Stimulated activated CD4-positive, alpha-beta T cell treated with anti-CD3 and anti-CD28 coated beads, Interleukin-4, amount 100 ng/mL, for 24 hours (primary cell): ENCODE results near the gene CEACAM5.
A peak's percentile ranks its signal among the peaks of the same experiment; 100 is the strongest.
"Not testable (repeated sequence)": the region's sequence is repeated elsewhere in the genome, so short reads cannot be mapped to it uniquely, and the experiment has no call there.

ENCODE experiments used
- DNase-seq: peaks from one replicate; pipeline ENCODE4 v3.0.0-alpha.2; 2020

CEACAM5 gene

DNA sequence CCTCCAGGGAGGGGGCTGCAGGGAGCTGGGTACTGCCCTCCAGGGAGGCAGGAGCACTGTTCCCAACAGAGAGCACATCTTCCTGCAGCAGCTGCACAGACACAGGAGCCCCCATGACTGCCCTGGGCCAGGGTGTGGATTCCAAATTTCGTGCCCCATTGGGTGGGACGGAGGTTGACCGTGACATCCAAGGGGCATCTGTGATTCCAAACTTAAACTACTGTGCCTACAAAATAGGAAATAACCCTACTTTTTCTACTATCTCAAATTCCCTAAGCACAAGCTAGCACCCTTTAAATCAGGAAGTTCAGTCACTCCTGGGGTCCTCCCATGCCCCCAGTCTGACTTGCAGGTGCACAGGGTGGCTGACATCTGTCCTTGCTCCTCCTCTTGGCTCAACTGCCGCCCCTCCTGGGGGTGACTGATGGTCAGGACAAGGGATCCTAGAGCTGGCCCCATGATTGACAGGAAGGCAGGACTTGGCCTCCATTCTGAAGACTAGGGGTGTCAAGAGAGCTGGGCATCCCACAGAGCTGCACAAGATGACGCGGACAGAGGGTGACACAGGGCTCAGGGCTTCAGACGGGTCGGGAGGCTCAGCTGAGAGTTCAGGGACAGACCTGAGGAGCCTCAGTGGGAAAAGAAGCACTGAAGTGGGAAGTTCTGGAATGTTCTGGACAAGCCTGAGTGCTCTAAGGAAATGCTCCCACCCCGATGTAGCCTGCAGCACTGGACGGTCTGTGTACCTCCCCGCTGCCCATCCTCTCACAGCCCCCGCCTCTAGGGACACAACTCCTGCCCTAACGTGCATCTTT, 7.8 kb upstream of the CEACAM5 start:
- DNase-seq, result no peak

DNA sequence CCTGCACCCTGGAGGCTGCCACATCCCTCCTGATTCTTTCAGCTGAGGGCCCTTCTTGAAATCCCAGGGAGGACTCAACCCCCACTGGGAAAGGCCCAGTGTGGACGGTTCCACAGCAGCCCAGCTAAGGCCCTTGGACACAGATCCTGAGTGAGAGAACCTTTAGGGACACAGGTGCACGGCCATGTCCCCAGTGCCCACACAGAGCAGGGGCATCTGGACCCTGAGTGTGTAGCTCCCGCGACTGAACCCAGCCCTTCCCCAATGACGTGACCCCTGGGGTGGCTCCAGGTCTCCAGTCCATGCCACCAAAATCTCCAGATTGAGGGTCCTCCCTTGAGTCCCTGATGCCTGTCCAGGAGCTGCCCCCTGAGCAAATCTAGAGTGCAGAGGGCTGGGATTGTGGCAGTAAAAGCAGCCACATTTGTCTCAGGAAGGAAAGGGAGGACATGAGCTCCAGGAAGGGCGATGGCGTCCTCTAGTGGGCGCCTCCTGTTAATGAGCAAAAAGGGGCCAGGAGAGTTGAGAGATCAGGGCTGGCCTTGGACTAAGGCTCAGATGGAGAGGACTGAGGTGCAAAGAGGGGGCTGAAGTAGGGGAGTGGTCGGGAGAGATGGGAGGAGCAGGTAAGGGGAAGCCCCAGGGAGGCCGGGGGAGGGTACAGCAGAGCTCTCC, 6.9 kb upstream of the CEACAM5 start:
- no peak for DNase-seq

DNA sequence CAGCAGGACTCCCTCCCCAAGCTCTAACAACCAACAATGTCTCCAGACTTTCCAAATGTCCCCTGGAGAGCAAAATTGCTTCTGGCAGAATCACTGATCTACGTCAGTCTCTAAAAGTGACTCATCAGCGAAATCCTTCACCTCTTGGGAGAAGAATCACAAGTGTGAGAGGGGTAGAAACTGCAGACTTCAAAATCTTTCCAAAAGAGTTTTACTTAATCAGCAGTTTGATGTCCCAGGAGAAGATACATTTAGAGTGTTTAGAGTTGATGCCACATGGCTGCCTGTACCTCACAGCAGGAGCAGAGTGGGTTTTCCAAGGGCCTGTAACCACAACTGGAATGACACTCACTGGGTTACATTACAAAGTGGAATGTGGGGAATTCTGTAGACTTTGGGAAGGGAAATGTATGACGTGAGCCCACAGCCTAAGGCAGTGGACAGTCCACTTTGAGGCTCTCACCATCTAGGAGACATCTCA, 6.2 kb upstream of the CEACAM5 start:
- DNase-seq, result no peak

DNA sequence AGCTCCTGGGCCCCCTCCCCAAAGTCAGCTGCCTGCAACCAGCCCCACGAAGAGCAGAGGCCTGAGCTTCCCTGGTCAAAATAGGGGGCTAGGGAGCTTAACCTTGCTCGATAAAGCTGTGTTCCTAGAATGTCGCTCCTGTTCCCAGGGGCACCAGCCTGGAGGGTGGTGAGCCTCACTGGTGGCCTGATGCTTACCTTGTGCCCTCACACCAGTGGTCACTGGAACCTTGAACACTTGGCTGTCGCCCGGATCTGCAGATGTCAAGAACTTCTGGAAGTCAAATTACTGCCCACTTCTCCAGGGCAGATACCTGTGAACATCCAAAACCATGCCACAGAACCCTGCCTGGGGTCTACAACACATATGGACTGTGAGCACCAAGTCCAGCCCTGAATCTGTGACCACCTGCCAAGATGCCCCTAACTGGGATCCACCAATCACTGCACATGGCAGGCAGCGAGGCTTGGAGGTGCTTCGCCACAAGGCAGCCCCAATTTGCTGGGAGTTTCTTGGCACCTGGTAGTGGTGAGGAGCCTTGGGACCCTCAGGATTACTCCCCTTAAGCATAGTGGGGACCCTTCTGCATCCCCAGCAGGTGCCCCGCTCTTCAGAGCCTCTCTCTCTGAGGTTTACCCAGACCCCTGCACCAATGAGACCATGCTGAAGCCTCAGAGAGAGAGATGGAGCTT, 4.7 kb upstream of the CEACAM5 start:
- DNase-seq, result no peak

DNA sequence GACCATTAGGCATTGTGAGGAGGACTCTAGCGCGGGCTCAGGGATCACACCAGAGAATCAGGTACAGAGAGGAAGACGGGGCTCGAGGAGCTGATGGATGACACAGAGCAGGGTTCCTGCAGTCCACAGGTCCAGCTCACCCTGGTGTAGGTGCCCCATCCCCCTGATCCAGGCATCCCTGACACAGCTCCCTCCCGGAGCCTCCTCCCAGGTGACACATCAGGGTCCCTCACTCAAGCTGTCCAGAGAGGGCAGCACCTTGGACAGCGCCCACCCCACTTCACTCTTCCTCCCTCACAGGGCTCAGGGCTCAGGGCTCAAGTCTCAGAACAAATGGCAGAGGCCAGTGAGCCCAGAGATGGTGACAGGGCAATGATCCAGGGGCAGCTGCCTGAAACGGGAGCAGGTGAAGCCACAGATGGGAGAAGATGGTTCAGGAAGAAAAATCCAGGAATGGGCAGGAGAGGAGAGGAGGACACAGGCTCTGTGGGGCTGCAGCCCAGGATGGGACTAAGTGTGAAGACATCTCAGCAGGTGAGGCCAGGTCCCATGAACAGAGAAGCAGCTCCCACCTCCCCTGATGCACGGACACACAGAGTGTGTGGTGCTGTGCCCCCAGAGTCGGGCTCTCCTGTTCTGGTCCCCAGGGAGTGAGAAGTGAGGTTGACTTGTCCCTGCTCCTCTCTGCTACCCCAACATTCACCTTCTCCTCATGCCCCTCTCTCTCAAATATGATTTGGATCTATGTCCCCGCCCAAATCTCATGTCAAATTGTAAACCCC, 2.8 kb upstream of the CEACAM5 start:
- DNase-seq, result peak; percentile 12

DNA sequence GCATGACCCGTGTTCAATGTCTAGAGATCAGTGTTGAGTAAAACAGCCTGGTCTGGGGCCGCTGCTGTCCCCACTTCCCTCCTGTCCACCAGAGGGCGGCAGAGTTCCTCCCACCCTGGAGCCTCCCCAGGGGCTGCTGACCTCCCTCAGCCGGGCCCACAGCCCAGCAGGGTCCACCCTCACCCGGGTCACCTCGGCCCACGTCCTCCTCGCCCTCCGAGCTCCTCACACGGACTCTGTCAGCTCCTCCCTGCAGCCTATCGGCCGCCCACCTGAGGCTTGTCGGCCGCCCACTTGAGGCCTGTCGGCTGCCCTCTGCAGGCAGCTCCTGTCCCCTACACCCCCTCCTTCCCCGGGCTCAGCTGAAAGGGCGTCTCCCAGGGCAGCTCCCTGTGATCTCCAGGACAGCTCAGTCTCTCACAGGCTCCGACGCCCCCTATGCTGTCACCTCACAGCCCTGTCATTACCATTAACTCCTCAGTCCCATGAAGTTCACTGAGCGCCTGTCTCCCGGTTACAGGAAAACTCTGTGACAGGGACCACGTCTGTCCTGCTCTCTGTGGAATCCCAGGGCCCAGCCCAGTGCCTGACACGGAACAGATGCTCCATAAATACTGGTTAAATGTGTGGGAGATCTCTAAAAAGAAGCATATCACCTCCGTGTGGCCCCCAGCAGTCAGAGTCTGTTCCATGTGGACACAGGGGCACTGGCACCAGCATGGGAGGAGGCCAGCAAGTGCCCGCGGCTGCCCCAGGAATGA, 1.5 kb upstream of the CEACAM5 start:
- DNase-seq, result peak; percentile 69

DNA sequence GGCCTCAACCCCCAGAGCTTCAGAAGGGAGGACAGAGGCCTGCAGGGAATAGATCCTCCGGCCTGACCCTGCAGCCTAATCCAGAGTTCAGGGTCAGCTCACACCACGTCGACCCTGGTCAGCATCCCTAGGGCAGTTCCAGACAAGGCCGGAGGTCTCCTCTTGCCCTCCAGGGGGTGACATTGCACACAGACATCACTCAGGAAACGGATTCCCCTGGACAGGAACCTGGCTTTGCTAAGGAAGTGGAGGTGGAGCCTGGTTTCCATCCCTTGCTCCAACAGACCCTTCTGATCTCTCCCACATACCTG, 969 bp upstream of the CEACAM5 start:
- no peak for DNase-seq

DNA sequence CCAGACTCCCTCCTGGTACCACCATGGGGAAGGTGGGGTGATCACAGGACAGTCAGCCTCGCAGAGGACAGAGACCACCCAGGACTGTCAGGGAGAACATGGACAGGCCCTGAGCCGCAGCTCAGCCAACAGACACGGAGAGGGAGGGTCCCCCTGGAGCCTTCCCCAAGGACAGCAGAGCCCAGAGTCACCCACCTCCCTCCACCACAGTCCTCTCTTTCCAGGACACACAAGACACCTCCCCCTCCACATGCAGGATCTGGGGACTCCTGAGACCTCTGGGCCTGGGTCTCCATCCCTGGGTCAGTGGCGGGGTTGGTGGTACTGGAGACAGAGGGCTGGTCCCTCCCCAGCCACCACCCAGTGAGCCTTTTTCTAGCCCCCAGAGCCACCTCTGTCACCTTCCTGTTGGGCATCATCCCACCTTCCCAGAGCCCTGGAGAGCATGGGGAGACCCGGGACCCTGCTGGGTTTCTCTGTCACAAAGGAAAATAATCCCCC, 505 bp upstream of the CEACAM5 start:
- no peak for DNase-seq

DNA sequence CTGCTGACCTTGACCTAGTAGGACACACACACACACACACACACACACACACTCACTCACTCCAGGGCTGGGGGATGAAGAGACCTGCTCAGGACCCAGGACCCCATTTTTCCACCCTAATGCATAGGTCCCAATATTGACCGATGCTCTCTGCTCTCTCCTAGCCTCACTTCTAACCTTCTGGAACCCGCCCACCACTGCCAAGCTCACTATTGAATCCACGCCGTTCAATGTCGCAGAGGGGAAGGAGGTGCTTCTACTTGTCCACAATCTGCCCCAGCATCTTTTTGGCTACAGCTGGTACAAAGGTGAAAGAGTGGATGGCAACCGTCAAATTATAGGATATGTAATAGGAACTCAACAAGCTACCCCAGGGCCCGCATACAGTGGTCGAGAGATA, 1.1 kb downstream of the CEACAM5 start:
- not testable (repeated sequence) for DNase-seq

DNA sequence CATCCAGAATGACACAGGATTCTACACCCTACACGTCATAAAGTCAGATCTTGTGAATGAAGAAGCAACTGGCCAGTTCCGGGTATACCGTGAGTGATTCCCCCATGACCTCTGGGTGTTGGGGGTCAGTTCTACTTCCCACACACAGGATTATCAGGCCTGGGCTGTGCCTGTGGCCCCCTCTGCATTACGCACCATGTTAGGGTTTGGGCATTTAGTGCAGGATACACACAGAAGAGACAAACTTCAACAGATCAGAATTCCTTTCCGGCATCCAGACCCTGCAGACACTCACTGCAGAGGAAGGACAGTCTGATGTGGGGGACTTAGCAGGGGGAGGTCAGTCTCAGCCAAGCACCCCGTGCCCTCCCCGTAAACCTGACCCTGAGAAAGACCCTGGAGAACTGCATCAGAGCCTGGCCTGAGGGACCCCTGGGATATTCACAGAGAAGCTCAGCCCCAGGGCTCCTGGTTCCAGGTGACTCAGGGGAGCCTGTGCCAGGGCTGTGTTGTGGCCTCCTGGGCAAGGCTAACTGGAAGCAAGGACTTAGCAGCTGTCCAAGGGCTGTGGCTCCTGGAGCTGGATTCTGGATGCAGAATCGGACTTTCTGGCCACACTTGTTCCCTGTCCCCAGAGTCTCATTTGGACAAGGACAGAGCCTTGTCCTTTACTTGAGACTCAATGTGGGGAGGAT, 1.7 kb downstream of the CEACAM5 start:
- DNase-seq, result no peak

DNA sequence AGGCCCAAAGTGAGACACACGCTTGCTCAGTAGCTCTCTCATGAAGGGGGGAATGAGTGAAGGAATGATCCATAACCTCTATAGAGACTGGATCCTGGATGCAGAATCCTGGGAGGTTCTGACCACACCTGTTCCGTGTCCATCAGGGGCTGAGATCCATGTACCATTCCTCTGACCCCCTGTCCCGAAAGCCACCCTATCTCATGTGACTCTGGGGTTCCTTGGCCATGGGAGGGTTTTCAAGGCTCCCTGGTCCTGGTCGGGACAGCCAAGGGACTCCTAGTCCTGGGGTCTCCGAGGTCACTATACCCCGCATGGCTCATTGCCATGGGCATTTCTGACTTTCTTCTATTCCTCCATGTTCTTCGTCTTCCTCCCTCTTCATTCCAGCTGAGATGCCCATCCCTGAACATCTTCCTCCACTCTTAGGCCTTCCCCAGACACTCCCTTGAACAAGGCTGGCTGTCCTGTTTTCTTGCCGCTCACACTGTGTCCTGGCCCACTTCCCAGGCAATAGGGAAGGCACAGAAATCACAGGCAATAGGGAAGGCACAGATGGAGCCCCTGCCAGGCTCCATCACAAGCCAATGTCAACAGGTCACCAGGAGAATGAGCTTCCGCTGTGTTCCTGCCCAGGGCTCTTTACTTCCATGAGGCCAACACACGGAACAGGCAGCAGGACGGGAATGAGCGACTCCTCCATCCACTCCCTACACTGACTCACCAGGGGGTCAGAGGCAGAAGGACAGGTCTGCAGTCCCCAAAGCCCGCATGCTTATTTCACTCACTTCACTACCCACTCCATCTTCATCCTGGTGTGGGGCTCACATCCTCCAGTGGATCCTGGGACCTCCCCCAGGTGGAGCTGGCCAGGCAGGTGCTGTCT, 3.2 kb downstream of the CEACAM5 start:
- no peak for DNase-seq

DNA sequence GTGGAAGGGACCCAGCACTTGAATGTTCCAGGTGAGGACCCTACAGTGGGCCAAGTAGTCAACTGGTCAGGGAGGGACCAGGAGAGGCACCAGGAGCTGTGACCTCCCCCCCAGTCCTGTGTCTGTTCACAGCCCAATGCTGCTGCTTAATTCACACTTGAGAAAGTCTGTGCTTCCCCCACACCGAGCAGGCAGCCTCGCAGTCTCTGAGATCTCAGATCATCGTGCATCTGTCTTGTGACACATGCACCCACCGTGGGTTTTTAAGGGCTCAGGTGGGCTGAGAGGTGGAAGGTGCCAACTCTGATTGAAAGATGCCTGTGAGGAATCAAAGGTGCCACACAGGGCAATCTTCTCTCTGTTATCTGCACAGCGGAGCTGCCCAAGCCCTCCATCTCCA, 6.2 kb downstream of the CEACAM5 start:
- DNase-seq, result no peak

DNA sequence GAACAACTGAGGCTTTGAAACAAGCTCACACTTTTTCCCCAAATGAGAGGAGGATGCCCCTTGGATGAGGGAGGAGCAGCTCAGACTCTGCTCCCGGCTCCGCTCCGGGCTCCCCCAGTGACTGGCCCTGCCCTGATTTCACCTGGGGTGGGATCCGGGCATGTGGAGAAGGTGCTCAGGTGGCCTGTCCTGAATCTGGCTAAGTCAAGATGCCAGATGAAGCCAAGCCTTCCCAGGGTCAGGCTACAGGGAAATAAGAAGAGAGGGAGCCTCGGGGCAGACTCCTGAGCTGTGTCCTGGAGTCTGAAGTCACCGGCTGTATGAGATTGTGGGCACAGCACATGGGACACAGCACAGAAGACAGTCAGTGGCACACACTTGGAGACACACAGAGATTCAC, 10.3 kb downstream of the CEACAM5 start:
- DNase-seq, result no peak

DNA sequence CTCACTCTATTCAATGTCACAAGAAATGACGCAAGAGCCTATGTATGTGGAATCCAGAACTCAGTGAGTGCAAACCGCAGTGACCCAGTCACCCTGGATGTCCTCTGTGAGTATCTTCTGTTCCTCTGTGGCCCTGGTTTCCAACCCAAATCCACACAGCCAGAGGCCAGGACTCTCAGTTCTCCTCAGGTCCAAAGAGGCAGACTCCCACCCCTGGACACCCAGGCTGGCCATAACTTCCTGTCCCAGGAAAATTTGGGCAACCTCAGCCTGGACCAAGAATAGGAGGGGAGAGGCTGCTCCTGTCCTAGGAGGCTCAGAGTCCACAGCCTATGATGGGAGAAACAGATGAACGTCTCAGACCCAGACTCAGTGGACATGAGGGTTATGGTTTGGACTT, 11.7 kb downstream of the CEACAM5 start:
- DNase-seq, result no peak

DNA sequence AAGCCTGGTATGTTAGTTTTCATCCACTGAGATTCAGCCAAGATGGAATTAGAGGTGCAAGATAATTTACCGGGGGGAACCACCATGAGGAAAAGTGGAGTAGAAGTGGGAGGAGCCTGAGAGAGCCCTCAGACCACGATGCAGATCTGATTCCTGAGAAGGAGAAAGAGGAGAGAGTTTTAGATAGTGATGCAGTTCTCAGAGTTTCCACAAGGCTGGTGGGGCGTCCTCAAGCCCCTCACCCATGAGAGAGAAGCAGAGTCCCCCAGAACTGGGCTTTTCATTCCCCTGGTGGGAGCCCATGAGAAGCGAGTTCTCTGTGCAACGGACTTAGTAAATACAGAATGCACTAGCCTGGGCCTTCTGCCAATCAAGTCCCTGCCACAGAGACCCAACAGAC, 18.1 kb downstream of the CEACAM5 start:
- DNase-seq, result no peak

DNA sequence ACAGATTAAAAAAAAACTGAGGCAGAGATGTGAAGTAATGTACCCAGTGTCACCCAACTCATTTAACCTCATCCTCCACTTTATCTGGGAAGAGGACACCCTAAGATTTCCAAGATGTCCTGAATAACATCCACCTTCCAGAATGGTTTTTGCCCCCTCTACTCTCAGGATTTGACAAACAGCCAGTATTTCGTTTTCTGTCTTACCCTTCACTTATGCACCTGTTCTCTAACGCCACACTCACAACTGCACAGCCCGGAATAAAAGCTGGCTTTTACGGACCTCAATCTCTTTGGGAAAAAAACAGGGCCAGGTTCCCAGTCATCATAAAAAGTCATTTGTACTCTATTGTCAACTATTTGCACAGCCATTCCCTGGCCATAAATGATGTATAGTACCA, 25.7 kb downstream of the CEACAM5 start:
- DNase-seq, result no peak

DNA sequence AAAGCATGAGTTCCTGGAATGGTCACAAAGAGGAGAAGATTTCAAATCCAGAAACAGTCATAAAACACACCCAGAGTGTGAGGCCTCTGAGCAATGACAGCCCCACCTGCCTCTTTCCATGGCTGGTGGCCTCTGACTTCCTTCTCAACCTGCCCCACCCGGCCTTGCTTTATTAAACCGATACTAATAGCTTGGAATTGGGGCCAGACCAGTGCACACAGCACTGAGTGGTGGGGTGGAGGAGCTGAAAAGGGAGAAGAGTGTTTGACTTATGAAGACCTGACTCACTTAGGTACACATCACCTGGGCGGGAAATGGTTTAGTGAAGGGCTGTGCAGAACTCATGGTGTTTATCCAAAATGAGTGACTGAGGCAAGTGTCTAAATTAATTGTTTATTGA, 26.2 kb downstream of the CEACAM5 start:
- DNase-seq, result no peak

DNA sequence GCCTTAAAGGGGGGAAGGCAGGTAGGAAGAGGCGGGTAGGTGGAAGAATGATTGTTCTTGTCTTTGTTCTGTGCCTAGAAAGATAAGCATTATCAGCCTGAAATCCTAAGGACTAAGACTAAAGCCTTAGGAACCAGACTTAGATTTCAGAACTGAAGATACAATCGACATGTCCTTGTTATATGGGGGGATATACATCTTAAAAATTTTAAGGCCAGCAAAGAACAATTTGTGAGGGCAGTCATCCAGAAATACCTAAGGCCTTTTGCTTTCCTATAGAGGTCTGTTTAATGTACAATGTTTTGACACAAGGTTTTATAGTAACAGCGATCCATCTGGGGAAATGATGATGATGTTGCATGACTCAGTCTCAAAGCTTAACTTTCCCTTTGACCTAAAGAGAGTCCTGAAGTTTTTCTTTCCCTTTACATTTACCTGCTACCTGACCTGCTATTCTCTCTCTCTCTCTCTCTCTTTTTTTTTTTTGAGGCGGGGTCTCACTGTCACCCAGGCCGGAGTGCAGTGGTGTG, 26.7 kb downstream of the CEACAM5 start:
- no peak for DNase-seq

DNA sequence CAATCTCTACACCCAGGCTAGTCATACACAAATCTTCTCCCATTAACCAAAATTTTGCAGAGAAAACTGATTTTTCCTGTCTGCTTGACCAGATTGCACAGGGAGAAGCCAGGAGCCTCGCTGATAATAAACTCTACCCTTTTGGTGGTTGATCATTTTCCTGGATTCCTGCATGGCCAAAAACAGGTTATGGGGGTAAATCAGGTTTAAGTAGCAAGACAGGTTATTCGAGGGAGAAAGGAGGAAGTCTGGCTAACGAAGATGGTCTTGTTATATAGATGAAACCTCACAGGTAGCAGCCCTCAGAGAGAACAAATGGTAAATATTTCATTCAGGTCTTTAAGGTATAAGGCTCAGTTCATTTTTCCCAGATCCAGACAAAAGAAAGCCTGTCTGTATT, 30.9 kb downstream of the CEACAM5 start:
- DNase-seq, result no peak
